Ascending aorta (tissue), 2 donors: ENCODE data around the gene SYNE3. TPM values are rescaled to one million over a fixed set of nuclear protein-coding genes. Genes with fewer than 3 reads are reported as not detected.
A peak's percentile ranks its signal among the peaks of the same experiment; 100 is the strongest.

Experiments used
- DNase-seq, 2 donors: peaks; one replicate each; pipeline ENCODE4 v3.0.0-alpha.2; 2019; ENCODE audit warnings: low spot score in 2 of 2
- H3K27ac ChIP-seq, 2 donors: fragments of 200-600 bp; sonication (generic); one replicate each; pipeline ENCODE4 v1.5.1; 2016 to 2017; ENCODE audit warnings: mild to moderate bottlenecking in 1 of 2
- H3K27me3 ChIP-seq: fragments of 200-600 bp; sonication (generic); one replicate; pipeline ENCODE4 v1.5.1; 2017
- H3K36me3 ChIP-seq, 2 donors: fragments of 200-600 bp; sonication (generic); one replicate each; pipeline ENCODE4 v1.5.1; 2016
- H3K4me1 ChIP-seq, 2 donors: fragments of 200-600 bp; sonication (generic); one replicate each; pipeline ENCODE4 v1.5.1; 2016 to 2017; ENCODE audit warnings: mild to moderate bottlenecking in 1 of 2
- H3K4me3 ChIP-seq, 2 donors: fragments of 200-600 bp; sonication (generic); one replicate each; pipeline ENCODE4 v1.5.1; 2016 to 2017; ENCODE audit warnings: mild to moderate bottlenecking in 1 of 2
- H3K9me3 ChIP-seq, 2 donors: fragments of 200-600 bp; sonication (generic); one replicate each; pipeline ENCODE4 v1.5.1; 2016
- intact Hi-C: fragments of 100-400 bp; cut with DNase I; formaldehyde crosslinking; loops from one replicate; pipeline ENCODE4 v1.15.1; 2023
- total RNA-seq: library from RNA; depleted of rRNA; stranded (reverse); fragments of >200 nt; gene quantifications from one replicate; pipeline ENCODE4 v1.1.0, GENCODE V29; 2016
- TF ChIP-seq, protein P1 (sequence below), 3 experiments: fragments of 200-600 bp in 2 of 3; fragments of 450-650 bp in 1 of 3; sonication (generic) in 2 of 3; IDR thresholded peaks; one replicate each; pipeline ENCODE4 v1.5.1; 2016 to 2019; ENCODE audit warnings: antibody characterized with exemption in 3 of 3, mild to moderate bottlenecking in 1 of 3, moderate library complexity in 1 of 3

Gene SYNE3
- total RNA-seq, 1 donor from 2014 or later: 84.1 TPM

DNA sequence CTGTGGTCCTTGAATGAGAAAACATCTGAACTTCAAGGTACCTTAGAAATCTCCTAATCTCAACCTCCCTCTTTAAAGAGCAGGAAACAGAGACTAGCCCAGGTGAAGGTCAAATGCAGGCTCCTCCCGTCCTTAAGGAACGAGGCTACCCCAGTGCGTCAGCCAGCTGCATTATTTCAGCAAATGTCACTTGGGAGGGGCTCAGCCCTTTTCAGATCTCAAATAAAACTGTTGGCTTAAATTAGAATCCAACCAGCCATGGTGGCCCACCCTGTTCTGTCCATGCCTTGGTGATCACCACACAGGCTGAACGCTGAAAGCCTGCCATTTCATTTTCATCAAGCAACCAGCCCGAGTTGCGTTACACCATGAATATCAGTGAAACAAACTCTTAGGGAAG lies 7.0 kb downstream of the SYNE3 start:
- intact Hi-C loops: loop anchor here (5.0 kb wide), 1 partner anchor 912 kb away; no protein-coding TSS in a partner anchor
- TF ChIP-seq, protein P1, sequence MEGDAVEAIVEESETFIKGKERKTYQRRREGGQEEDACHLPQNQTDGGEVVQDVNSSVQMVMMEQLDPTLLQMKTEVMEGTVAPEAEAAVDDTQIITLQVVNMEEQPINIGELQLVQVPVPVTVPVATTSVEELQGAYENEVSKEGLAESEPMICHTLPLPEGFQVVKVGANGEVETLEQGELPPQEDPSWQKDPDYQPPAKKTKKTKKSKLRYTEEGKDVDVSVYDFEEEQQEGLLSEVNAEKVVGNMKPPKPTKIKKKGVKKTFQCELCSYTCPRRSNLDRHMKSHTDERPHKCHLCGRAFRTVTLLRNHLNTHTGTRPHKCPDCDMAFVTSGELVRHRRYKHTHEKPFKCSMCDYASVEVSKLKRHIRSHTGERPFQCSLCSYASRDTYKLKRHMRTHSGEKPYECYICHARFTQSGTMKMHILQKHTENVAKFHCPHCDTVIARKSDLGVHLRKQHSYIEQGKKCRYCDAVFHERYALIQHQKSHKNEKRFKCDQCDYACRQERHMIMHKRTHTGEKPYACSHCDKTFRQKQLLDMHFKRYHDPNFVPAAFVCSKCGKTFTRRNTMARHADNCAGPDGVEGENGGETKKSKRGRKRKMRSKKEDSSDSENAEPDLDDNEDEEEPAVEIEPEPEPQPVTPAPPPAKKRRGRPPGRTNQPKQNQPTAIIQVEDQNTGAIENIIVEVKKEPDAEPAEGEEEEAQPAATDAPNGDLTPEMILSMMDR (IDR thresholded peaks at IDR 0.05): no peak
- peaks cover 15 to 45% of the 10 kb centered on the region in 2 donors for H3K4me1 ChIP-seq
- H3K27ac ChIP-seq: peak overlapping the region; percentile 84 to 88
- H3K27me3 ChIP-seq: no peaks in the 10 kb centered on the region
- H3K36me3 ChIP-seq: peaks cover 0 to 7% of the 10 kb centered on the region in 2 donors
- H3K9me3 ChIP-seq: no peaks in the 10 kb centered on the region
- no peak overlapping the region for H3K4me3 ChIP-seq
- DNase-seq: peak in 1 of 2 donors; percentile 50

DNA sequence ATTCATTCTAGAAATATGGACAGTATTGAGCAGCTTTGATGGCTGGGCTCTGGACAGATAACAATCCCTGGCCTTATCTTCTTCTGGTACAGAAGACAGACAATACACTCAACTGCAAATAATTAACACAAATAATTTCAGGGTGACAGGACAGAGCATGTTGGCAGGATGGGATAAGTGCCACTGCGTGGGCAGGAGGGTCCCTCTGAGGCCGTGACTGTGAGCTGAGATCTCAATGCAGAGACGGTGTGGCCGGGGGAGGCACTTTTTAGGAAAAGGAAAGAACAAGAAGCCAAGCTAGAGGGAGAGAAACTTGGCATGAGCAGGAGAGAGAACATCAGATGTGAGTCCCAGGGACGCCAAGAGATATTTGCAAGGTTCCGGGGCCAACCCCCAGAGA lies 8.1 kb downstream of the SYNE3 start:
- peak in 1 of 2 donors; percentile 49 for DNase-seq
- peaks cover 0 to 7% of the 10 kb centered on the region in 2 donors for H3K36me3 ChIP-seq
- no peak overlapping the region for H3K4me3 ChIP-seq
- TF ChIP-seq, protein P1 (IDR thresholded peaks at IDR 0.05): no peak
- H3K27me3 ChIP-seq: no peaks in the 10 kb centered on the region
- no peaks in the 10 kb centered on the region for H3K9me3 ChIP-seq
- peaks cover 15 to 44% of the 10 kb centered on the region in 2 donors for H3K4me1 ChIP-seq
- intact Hi-C loops: loop anchor here (1.0 to 5.0 kb wide), 2 partner anchors 8 to 911 kb away; partner anchors contain the start of gene SYNE3
- H3K27ac ChIP-seq: peak overlapping the region; percentile 84 to 88

DNA sequence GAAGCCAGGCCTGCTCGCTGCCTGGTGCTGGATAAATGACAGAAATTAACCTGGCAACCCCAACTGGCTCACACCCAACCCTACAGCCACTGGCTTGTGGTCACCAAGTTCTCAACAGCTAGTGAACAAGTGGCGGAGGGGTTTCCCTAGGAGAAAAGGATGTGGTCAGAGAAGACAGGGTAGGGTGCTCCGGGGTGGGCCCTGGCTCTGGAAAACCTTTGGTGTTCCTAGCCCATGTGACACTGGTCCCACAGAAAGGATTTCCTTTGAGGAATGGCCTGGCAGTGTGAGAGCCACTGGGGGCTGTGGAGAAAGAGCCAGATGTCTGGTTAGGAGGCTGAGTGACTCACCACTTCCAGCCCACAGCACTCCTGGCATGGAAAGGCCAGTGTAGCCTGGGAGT lies 8.7 kb downstream of the SYNE3 start:
- Histone ChIP-seq H3K4me3 (peak overlapping the region in 1 of 2 donors; percentile 1), H3K27me3 (no peaks in the 10 kb centered on the region), H3K27ac (peak overlapping the region; percentile 84 to 88), H3K4me1 (peaks cover 15 to 44% of the 10 kb centered on the region in 2 donors), H3K9me3 (no peaks in the 10 kb centered on the region), H3K36me3 (peaks cover 0 to 10% of the 10 kb centered on the region in 2 donors)
- intact Hi-C loops: loop anchor here (1.0 to 5.0 kb wide), 4 partner anchors 9 to 910 kb away; partner anchors contain the start of gene SYNE3
- peak in 1 of 2 donors; percentile 88 for DNase-seq
- TF ChIP-seq, protein P1 (IDR thresholded peaks at IDR 0.05): no peak

DNA sequence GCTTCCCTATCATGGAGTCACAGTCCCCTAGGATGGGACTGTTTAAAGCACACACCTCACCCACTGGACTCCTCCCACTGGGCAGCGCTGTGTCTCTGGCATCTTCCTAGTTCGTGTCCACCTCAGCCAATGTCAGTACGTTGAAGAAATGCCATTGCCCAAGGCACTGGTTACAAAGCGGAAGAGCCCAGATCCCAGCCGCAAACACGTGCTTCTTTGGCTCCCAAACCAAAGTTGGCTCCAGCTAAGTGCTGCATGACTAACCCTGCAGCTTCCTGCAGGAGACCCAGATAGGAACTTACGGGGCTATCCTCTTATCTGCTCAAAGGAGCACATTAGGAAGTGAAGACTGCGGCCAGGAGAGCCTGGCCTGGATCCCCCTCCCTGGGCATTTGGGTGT lies 9.3 kb downstream of the SYNE3 start:
- peak; percentile 67 to 92 for DNase-seq
- no peaks in the 10 kb centered on the region for H3K9me3 ChIP-seq

DNA sequence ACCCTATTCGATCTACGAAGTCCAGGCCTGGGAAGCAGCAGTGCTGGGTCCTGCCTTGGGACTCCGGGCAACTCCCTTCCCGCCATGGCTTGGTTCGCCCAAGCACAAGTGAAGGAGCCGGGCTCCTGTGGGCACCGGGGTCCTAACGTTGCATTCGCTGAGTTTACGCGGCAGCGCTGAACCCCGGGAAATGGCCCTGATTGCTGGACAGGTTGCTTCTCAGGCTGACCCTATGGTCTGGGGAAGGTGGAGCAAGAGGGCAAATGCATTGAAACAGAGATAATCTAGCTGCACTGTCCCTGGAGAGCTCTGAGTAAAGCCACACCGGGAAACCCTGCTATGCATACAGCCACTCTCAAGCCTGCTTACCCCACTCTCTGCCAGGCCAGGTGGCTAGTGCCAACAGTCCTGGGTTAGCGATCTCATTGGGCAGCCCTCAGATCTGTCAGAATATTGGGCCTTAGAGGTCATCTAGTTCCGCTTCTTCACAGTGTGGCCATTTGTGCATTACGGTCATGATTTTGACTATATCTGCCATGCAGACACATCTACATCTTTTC lies 11.3 kb downstream of the SYNE3 start:
- H3K27me3 ChIP-seq: no peaks in the 10 kb centered on the region
- peaks cover 15 to 63% of the 10 kb centered on the region in 2 donors for H3K4me1 ChIP-seq
- peak overlapping the region; percentile 23 to 48 for H3K27ac ChIP-seq
- DNase-seq: no peak
- no peak overlapping the region for H3K4me3 ChIP-seq
- peaks cover 0 to 9% of the 10 kb centered on the region in 2 donors for H3K36me3 ChIP-seq
- TF ChIP-seq, protein P1 (IDR thresholded peaks at IDR 0.05): no peak
- intact Hi-C loops: loop anchor here (5.0 kb wide), 1 partner anchor 908 kb away; no protein-coding TSS in a partner anchor
- H3K9me3 ChIP-seq: no peaks in the 10 kb centered on the region

More for the DNA sequence above, 9.3 kb downstream of the SYNE3 start:
- Histone ChIP-seq H3K27ac (peak overlapping the region; percentile 84 to 88), H3K27me3 (no peaks in the 10 kb centered on the region), H3K36me3 (peaks cover 0 to 10% of the 10 kb centered on the region in 2 donors), H3K4me3 (no peak overlapping the region), H3K4me1 (peaks cover 15 to 46% of the 10 kb centered on the region in 2 donors)
- TF ChIP-seq, protein P1 (IDR thresholded peaks at IDR 0.05): no peak
- intact Hi-C loops: loop anchor here (2.0 to 5.0 kb wide), 3 partner anchors 20 to 910 kb away; no protein-coding TSS in a partner anchor
